ENCODE measurements around the gene PARL.

PARL gene

DNA sequence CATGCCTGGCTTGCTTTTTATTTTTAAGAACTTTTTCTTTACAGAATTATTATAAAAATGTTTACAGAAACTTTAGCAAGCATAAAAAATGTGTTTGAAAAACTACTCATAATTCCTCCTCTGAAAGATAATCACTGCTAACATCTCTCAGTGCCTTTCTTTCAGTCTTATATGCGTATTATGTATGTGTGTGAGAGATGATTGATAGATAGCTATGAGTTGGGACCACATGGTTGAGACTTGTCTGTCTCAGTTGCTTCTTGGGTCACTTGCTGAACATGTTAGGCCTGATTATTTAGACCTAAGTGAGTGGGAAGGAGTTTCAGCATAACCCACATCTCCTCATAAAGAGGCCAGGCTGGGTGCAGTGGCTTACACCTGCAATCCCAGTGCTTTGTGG lies 70.4 kb downstream of the PARL start:
- no peak for DNase-seq (ENCODE audit: low spot score)
- TF ChIP-seq, protein P1, sequence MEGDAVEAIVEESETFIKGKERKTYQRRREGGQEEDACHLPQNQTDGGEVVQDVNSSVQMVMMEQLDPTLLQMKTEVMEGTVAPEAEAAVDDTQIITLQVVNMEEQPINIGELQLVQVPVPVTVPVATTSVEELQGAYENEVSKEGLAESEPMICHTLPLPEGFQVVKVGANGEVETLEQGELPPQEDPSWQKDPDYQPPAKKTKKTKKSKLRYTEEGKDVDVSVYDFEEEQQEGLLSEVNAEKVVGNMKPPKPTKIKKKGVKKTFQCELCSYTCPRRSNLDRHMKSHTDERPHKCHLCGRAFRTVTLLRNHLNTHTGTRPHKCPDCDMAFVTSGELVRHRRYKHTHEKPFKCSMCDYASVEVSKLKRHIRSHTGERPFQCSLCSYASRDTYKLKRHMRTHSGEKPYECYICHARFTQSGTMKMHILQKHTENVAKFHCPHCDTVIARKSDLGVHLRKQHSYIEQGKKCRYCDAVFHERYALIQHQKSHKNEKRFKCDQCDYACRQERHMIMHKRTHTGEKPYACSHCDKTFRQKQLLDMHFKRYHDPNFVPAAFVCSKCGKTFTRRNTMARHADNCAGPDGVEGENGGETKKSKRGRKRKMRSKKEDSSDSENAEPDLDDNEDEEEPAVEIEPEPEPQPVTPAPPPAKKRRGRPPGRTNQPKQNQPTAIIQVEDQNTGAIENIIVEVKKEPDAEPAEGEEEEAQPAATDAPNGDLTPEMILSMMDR (IDR thresholded peaks at IDR 0.05; ENCODE audit: extremely low read depth, missing control alignments) = no peak

DNA sequence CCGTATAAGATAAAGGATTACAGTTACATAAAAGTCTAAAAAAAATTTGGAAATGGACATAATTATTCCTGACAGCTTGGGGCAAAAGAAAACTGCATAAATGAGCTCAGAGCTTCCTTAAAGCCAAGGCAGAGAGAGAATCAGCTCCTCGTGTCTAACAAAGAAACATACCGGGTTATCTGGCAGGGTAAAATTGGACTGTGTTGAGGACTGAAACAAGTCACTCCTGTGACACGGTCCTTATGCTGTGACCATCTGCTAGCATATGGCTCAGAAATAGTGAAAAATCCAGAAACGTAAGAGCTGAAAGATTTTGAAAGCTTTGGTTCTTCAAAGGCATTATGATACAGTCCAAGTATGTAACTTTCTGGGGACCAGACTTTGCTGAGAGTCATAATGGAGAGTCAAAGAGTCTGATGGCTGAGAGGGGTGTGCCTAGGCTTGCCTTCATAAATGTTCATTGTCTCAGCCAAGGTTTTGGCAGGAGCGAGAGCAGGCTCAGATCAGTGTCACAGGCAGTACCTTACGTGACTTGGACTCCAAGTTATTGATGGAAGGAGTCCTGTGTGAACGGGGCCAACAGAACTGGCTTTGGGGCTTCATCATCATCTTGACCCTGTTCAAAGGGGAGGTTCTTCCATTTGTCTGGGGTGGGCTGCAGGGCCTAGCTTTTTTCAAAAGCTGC lies 71.8 kb downstream of the PARL start:
- DNase-seq (ENCODE audit: low spot score) = no peak
- TF ChIP-seq, protein P1 (IDR thresholded peaks at IDR 0.05; ENCODE audit: extremely low read depth, missing control alignments) = no peak

DNA sequence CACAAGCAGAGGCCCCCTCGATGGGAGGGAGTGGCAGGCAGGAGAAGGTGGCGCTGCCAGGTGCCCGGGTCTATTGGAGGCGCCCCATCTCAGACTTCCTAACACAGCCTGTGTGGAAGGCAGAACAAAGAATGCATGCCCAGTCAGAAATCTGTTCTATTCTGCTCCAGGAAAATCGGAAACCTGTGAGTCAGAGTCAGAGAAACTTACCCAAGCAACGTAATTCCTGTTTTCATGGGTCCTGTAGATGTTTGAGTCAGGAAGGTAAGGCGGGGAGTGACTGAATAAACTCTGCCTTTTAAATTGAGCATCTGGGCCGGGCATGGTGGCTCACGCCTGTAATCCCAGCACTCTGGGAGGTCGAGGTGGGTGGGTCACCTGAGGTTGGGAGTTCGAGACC lies 73.0 kb downstream of the PARL start:
- no peak for DNase-seq (ENCODE audit: low spot score)
- TF ChIP-seq, protein P1 (IDR thresholded peaks at IDR 0.05; ENCODE audit: extremely low read depth, missing control alignments) = no peak

DNA sequence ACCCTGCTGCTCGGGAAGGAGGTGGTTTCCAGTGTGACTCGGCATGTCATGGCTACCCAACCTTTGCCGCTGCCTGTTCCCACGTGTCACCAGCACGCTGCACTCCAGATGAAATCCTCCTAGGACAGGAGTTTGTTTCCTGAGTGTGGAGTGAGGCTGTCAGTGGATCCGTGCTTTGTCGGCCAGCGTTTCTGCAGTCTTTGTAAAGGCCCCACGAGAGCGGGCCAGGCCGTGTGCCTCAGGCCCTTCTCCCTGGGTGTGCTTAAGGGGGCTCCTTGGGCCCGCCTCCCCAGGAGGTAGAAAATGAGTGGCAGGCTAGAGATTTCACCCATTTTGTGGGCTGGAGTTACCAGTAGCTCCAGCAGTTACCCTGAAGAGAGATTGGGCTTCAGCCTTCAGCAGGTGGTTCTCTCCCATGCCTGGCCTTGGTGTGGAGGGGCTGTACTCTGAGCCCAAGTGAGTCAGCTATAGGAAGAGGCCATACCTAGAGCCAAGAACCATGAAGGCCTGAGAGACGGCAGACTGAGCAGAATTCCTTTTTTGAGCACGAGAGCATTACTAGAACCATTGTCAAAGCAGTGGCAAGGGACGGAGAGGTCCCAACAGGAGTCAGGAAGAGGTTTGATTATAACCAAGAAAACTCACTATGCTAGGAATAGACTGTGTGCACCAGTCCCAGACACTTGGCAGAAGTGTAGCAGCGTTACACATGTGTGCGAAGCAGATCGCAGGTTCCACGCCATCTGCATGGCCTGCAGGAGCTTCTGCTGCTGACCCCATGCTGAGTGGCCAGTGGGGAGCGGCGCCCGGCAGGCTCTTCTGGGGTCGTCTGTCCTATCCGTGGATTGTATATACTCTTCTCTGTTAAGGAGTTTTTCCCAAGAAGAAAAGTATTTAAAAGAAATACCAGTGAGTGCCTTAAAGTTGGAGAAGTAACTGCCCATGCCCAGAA lies 73.8 kb downstream of the PARL start:
- no peak for DNase-seq (ENCODE audit: low spot score)
- TF ChIP-seq, protein P1 (IDR thresholded peaks at IDR 0.05; ENCODE audit: extremely low read depth, missing control alignments) = no peak

DNA sequence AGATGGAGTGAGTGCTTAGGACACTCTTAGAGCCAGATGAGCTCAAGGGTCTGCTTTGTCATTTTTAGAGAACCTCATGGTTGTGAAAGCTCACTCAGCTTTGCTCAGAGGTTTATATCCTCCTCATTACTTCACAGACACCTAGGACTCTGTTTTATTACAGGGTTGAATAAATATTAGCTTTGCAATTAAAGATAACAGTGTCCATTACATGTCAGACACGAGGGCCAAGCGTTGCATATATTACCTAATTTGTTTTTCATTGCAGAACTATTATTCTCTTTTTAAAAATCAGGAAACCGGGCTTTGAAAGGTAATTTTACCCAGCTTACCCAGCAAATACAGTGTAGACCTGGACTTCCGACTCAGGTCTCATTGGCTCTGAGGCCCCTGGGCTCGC lies 75.4 kb downstream of the PARL start:
- TF ChIP-seq, protein P1 (IDR thresholded peaks at IDR 0.05; ENCODE audit: extremely low read depth, missing control alignments) = no peak
- no peak for DNase-seq (ENCODE audit: low spot score)

DNA sequence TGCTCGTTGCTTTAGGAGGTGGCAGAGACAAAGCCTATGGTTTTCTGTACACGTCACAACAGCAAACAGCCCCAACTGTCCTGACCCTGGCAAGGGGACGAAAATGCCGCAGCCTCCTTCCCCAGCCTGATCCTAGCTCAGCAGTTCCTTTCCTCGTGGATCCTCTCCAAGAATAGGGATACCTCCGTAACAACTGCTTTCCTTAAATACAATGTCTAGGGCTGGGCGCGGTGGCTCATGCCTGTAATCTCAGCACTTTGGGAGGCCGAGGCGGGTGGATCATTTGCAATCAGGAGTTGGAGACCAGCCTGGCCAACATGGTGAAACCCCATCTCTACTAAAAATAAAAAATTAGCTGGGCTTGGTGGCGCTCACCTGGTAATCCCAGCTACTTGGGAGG lies 76.3 kb downstream of the PARL start:
- TF ChIP-seq, protein P1 (IDR thresholded peaks at IDR 0.05; ENCODE audit: extremely low read depth, missing control alignments) = no peak

DNA sequence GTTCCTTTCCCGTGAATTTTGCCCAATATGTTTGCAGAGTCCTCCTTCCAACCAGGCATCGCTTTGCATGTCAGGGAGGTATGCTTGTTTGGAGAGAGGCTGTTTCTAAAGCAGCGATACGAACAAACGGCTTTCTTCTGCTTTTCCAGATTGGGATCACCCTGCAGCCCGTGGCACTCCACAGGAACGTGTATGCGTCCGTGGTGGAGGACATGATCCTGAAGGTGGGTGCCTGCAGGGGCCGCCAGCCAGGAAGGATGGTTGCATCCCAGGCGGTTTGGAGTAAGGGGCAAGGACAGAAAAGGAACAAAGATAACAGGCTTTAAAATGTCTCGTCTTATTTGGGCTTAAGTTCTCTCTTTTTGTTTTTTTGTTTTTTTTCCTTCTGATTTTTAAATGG lies 76.8 kb downstream of the PARL start:
- no peak for DNase-seq (ENCODE audit: low spot score)
- TF ChIP-seq, protein P1 (IDR thresholded peaks at IDR 0.05; ENCODE audit: extremely low read depth, missing control alignments) = no peak

More for the DNA sequence above, 76.3 kb downstream of the PARL start:
- DNase-seq (ENCODE audit: low spot score) = no peak

Measured in GM20000 (cell line).